ENCODE data around the gene RPS6KL1.
A peak's percentile ranks its signal among the peaks of the same experiment; 100 is the strongest.

The RPS6KL1 gene

GRCh38 chr14:74954232-74954946, 31.3 kb upstream of the RPS6KL1 start:
- Histone ChIP-seq H3K36me3 (peaks cover 21% of the 10 kb centered on the region), H3K27me3 (ENCODE audit: insufficient read depth, low read depth, severe bottlenecking) (no peaks in the 10 kb centered on the region), H3K9me3 (ENCODE audit: severe bottlenecking) (no peaks in the 10 kb centered on the region), H3K4me3 (ENCODE audit: low read depth, low read length) (peak overlapping the region; percentile 74), H3K27ac (peak overlapping the region; percentile 67)
- peak; percentile 63 for DNase-seq
- TF ChIP-seq CTCF (IDR thresholded peaks at IDR 0.05; ENCODE audit: low read depth, low read length) = no peak

- H3K36me3 ChIP-seq = peaks cover 26% of the 10 kb centered on the region
- peak overlapping the region; percentile 67 for H3K27ac ChIP-seq
- no peak for DNase-seq
- H3K9me3 ChIP-seq (ENCODE audit: severe bottlenecking) = no peaks in the 10 kb centered on the region
- H3K4me3 ChIP-seq (ENCODE audit: low read depth, low read length) = peak overlapping the region; percentile 74
- TF ChIP-seq CTCF (IDR thresholded peaks at IDR 0.05; ENCODE audit: low read depth, low read length) = no peak
- H3K27me3 ChIP-seq (ENCODE audit: insufficient read depth, low read depth, severe bottlenecking) = no peaks in the 10 kb centered on the region
Measured at GRCh38 chr14:74953686-74954085, 30.6 kb upstream of the RPS6KL1 start.

- H3K27ac ChIP-seq = peak overlapping the region; percentile 67
- no peaks in the 10 kb centered on the region for H3K27me3 ChIP-seq (ENCODE audit: insufficient read depth, low read depth, severe bottlenecking)
- H3K9me3 ChIP-seq (ENCODE audit: severe bottlenecking) = no peaks in the 10 kb centered on the region
- peaks cover 33% of the 10 kb centered on the region for H3K36me3 ChIP-seq
- no peak for TF ChIP-seq CTCF (IDR thresholded peaks at IDR 0.05; ENCODE audit: low read depth, low read length)
- no peak for DNase-seq
- no peak overlapping the region for H3K4me3 ChIP-seq (ENCODE audit: low read depth, low read length)
Measured at GRCh38 chr14:74952697-74953484, 29.8 kb upstream of the RPS6KL1 start.

GRCh38 chr14:74952180-74952665, 29.2 kb upstream of the RPS6KL1 start:
- DNase-seq = no peak
- Histone ChIP-seq H3K27me3 (ENCODE audit: insufficient read depth, low read depth, severe bottlenecking) (no peaks in the 10 kb centered on the region), H3K36me3 (peaks cover 40% of the 10 kb centered on the region), H3K4me3 (ENCODE audit: low read depth, low read length) (no peak overlapping the region), H3K27ac (no peak overlapping the region), H3K9me3 (ENCODE audit: severe bottlenecking) (no peaks in the 10 kb centered on the region)
- no peak for TF ChIP-seq CTCF (IDR thresholded peaks at IDR 0.05; ENCODE audit: low read depth, low read length)

- Histone ChIP-seq H3K27ac (no peak overlapping the region), H3K36me3 (peaks cover 46% of the 10 kb centered on the region)
Measured at GRCh38 chr14:74951443-74952179, 28.6 kb upstream of the RPS6KL1 start.

More at GRCh38 chr14:74951443-74952179, 28.6 kb upstream of the RPS6KL1 start:
- TF ChIP-seq CTCF (IDR thresholded peaks at IDR 0.05; ENCODE audit: low read depth, low read length) = no peak
- H3K27me3 ChIP-seq (ENCODE audit: insufficient read depth, low read depth, severe bottlenecking) = no peaks in the 10 kb centered on the region
- H3K4me3 ChIP-seq (ENCODE audit: low read depth, low read length) = no peak overlapping the region
- DNase-seq = no peak
- no peaks in the 10 kb centered on the region for H3K9me3 ChIP-seq (ENCODE audit: severe bottlenecking)
